ENCODE results near the gene IFNA16.
"Not testable (repeated sequence)": the region's sequence is repeated elsewhere in the genome, so short reads cannot be mapped to it uniquely, and the experiment has no call there.

Gene IFNA16

GRCh38 chr9:21194867-21195776 is 22.0 kb downstream of the IFNA16 start:
- DNase-seq = not testable (repeated sequence)

GRCh38 chr9:21187487-21187886 is 29.6 kb downstream of the IFNA16 start, which contains the start of gene IFNA4:
Gene IFNA4, minus strand, starts transcription at chr9:21187587. Its CDS starts 56 bp downstream, at chr9:21187531.
- not testable (repeated sequence) for DNase-seq

GRCh38 chr9:21182810-21183736 is 34.0 kb downstream of the IFNA16 start:
- not testable (repeated sequence) for DNase-seq

- no peak for DNase-seq
Observed at GRCh38 chr9:21174671-21175070, 42.4 kb downstream of the IFNA16 start.

GRCh38 chr9:21172156-21172555 is 45.0 kb downstream of the IFNA16 start:
- DNase-seq = no peak

- no peak for DNase-seq
Observed at GRCh38 chr9:21171351-21171750, 45.8 kb downstream of the IFNA16 start.

GRCh38 chr9:21166560-21166959 is 50.6 kb downstream of the IFNA16 start, which contains the start of gene IFNA21:
Gene IFNA21, minus strand, starts transcription at chr9:21166660. Its CDS starts 48 bp downstream, at chr9:21166612.
- not testable (repeated sequence) for DNase-seq
